Hepatocyte (in vitro differentiated cells): ENCODE results near the gene CNFN. TPM values are rescaled to one million over a fixed set of nuclear protein-coding genes. Genes with fewer than 3 reads are reported as not detected.

Experiments
- DNase-seq: peaks from one replicate; pipeline ENCODE4 v3.0.0-alpha.2; 2016; ENCODE audit warnings: low spot score
- H2AFZ ChIP-seq: fragments of 200-600 bp; sonication (generic); 2 replicates; pipeline ENCODE4 v1.6.0; 2016; ENCODE audit warnings: antibody characterized with exemption, mild to moderate bottlenecking
- H3K27ac ChIP-seq: fragments of 200-600 bp; sonication (generic); 2 replicates; pipeline ENCODE4 v1.5.1; 2016; ENCODE audit warnings: mild to moderate bottlenecking
- H3K27me3 ChIP-seq: fragments of 200-600 bp; sonication (generic); 2 replicates; pipeline ENCODE4 v1.6.1; 2016
- H3K36me3 ChIP-seq: fragments of 200-600 bp; sonication (generic); replicated peaks from 2 replicates; pipeline ENCODE4 v1.5.1; 2016; ENCODE audit warnings: low read depth; ENCODE audit not compliant: insufficient read depth
- H3K4me1 ChIP-seq: fragments of 200-600 bp; sonication (generic); 2 replicates; pipeline ENCODE4 v1.5.1; 2016; ENCODE audit warnings: mild to moderate bottlenecking, moderate library complexity; ENCODE audit not compliant: insufficient read depth
- H3K4me2 ChIP-seq: fragments of 200-600 bp; sonication (generic); 2 replicates; pipeline ENCODE4 v1.6.0; 2016
- H3K4me3 ChIP-seq: fragments of 200-600 bp; sonication (generic); 2 replicates; pipeline ENCODE4 v1.5.1; 2016; ENCODE audit warnings: mild to moderate bottlenecking
- H3K79me2 ChIP-seq: fragments of 200-600 bp; sonication (generic); 2 replicates; pipeline ENCODE4 v1.6.0; 2017; ENCODE audit warnings: mild to moderate bottlenecking
- H3K9me2 ChIP-seq: fragments of 200-600 bp; sonication (generic); replicated peaks from 2 replicates; pipeline ENCODE4 v1.6.0; 2017; ENCODE audit warnings: mild to moderate bottlenecking; ENCODE audit not compliant: insufficient read depth
- H3K9me3 ChIP-seq: fragments of 200-600 bp; sonication (generic); 2 replicates; pipeline ENCODE4 v1.5.1; 2016; ENCODE audit warnings: low read depth, mild to moderate bottlenecking
- H4K20me1 ChIP-seq: fragments of 200-600 bp; sonication (generic); 2 replicates; pipeline ENCODE4 v1.6.0; 2016; ENCODE audit warnings: mild to moderate bottlenecking; ENCODE audit not compliant: insufficient read depth, poor library complexity, severe bottlenecking
- EZH2 ChIP-seq: fragments of 200-600 bp; sonication (generic); IDR thresholded peaks from 2 replicates; pipeline ENCODE4 v1.6.1; 2016; ENCODE audit warnings: antibody characterized with exemption, mild to moderate bottlenecking, borderline replicate concordance
- EZH2phosphoT487 ChIP-seq: fragments of 200-600 bp; sonication (generic); IDR thresholded peaks from one replicate; pipeline ENCODE4 v1.6.1; 2018; ENCODE audit warnings: antibody characterized with exemption, mild to moderate bottlenecking, low read depth, moderate library complexity; ENCODE audit not compliant: unreplicated experiment, severe bottlenecking
- WGBS: methylation state at CpG from one replicate; pipeline ENCODE4 v1.1.6; 2016; ENCODE audit warnings: low lambda C conversion rate; ENCODE audit errors: missing lambda C conversion rate; 5-methylcytosine and 5-hydroxymethylcytosine counted together
- polyA plus RNA-seq: library from polyadenylated mRNA; unstranded; fragments of >200 nt; fragmentation: Nextera tagmentation; extraction: Ambion mirVana; gene quantifications from 2 replicates; pipeline ENCODE4 v1.2.1, GENCODE V29; 2016
- total RNA-seq: library from RNA; depleted of rRNA; stranded (reverse); fragments of >200 nt; gene quantifications from 2 replicates; pipeline ENCODE4 v1.2.3, GENCODE V29; 2014
- TF ChIP-seq, protein P1 (sequence below): fragments of 200-600 bp; sonication (generic); IDR thresholded peaks from 2 replicates; pipeline ENCODE4 v1.5.1; 2016; ENCODE audit warnings: antibody characterized with exemption, mild to moderate bottlenecking; ENCODE audit not compliant: poor library complexity

CNFN gene
- total and polyA plus RNA-seq, 2 experiments from 2014 or later: 0.93 to 8.3 TPM

DNA sequence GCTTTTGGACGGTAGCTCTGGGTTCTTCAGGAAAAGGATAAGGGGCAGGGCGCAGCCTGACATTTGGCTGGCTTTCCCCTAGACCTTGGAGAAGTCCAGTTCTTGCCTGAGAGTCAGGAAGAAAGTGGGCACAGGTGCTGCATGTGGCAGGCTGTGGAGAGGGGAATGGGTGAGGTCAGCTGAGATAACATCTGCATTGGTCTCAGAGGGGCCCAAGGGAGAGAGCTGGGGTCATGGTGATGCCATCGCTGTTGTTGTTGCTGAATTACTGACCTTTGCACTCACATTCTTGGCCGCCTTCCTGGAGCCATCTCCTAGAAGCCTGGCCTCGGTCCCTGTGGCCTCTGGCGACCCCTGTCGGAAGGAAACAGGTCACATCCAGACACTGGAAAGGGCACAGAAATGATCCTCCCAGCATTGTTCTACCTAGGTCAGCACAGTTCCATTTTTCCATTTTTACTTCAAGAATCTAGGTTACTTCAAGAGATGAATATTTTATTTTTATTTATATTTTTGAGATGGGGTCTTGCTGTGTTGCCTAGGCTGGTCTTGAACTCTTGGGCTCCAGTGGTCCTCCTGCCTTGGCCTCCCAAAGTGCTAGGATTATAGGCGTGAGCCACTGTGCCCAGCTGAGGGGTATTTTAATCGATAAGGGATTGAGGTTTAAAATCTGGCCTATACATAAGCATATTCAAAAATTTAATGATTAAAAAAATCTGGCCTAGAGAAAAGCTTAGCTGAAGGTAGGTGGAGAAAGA lies 43.6 kb upstream of the CNFN start:
- no peaks in the 10 kb centered on the region for H3K27me3 ChIP-seq
- TF ChIP-seq EZH2: no peak
- TF ChIP-seq, protein P1, sequence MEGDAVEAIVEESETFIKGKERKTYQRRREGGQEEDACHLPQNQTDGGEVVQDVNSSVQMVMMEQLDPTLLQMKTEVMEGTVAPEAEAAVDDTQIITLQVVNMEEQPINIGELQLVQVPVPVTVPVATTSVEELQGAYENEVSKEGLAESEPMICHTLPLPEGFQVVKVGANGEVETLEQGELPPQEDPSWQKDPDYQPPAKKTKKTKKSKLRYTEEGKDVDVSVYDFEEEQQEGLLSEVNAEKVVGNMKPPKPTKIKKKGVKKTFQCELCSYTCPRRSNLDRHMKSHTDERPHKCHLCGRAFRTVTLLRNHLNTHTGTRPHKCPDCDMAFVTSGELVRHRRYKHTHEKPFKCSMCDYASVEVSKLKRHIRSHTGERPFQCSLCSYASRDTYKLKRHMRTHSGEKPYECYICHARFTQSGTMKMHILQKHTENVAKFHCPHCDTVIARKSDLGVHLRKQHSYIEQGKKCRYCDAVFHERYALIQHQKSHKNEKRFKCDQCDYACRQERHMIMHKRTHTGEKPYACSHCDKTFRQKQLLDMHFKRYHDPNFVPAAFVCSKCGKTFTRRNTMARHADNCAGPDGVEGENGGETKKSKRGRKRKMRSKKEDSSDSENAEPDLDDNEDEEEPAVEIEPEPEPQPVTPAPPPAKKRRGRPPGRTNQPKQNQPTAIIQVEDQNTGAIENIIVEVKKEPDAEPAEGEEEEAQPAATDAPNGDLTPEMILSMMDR: peak; percentile 68
- H3K79me2 ChIP-seq: no peaks in the 10 kb centered on the region
- no peaks in the 10 kb centered on the region for H3K9me2 ChIP-seq
- 38% methylated on average over 9 of the region's 9 CpGs for WGBS
- H3K36me3 ChIP-seq: no peaks in the 10 kb centered on the region
- no peaks in the 10 kb centered on the region for H4K20me1 ChIP-seq
- no peak overlapping the region for H2AFZ ChIP-seq
- H3K4me3 ChIP-seq: no peak overlapping the region
- no peaks in the 10 kb centered on the region for H3K4me1 ChIP-seq
- H3K9me3 ChIP-seq: no peaks in the 10 kb centered on the region
- peak overlapping the region; percentile 26 for H3K27ac ChIP-seq
- no peak overlapping the region for H3K4me2 ChIP-seq
- peak; percentile 85 for DNase-seq

GRCh38 chr19:42431486-42431885 lies 41.4 kb upstream of the CNFN start:
- no peak overlapping the region for H3K27ac ChIP-seq
- H3K36me3 ChIP-seq: no peaks in the 10 kb centered on the region
- H3K4me2 ChIP-seq: no peak overlapping the region

GRCh38 chr19:42428676-42429075 lies 38.6 kb upstream of the CNFN start:
- Histone ChIP-seq H3K4me1 (peaks cover 9% of the 10 kb centered on the region), H3K27me3 (no peaks in the 10 kb centered on the region), H3K9me3 (no peaks in the 10 kb centered on the region), H3K4me2 (no peak overlapping the region), H3K79me2 (no peaks in the 10 kb centered on the region), H3K4me3 (no peak overlapping the region), H4K20me1 (no peaks in the 10 kb centered on the region), H3K36me3 (no peaks in the 10 kb centered on the region), H3K27ac (no peak overlapping the region), H2AFZ (no peak overlapping the region), H3K9me2 (no peaks in the 10 kb centered on the region)
- TF ChIP-seq, protein P1: no peak
- no peak for TF ChIP-seq EZH2phosphoT487
- TF ChIP-seq EZH2: no peak
- no peak for DNase-seq
- WGBS: 81% methylated on average over 3 of the region's 3 CpGs

More at GRCh38 chr19:42431486-42431885, 41.4 kb upstream of the CNFN start:
- H3K79me2 ChIP-seq: no peaks in the 10 kb centered on the region
- 97% methylated on average over 1 of the region's 1 CpG for WGBS
- TF ChIP-seq EZH2phosphoT487 (no peak), EZH2 (no peak)
- TF ChIP-seq, protein P1: no peak
- H3K9me2 ChIP-seq: no peaks in the 10 kb centered on the region
- H3K4me3 ChIP-seq: no peak overlapping the region
- H3K9me3 ChIP-seq: no peaks in the 10 kb centered on the region
- no peaks in the 10 kb centered on the region for H4K20me1 ChIP-seq
- no peak overlapping the region for H2AFZ ChIP-seq
- peaks cover 3% of the 10 kb centered on the region for H3K4me1 ChIP-seq
- H3K27me3 ChIP-seq: no peaks in the 10 kb centered on the region
- DNase-seq: no peak
